HG03432 (cell line): ENCODE measurements around the gene CT47B1.
"Not testable (repeated sequence)": the region's sequence is repeated elsewhere in the genome, so short reads cannot be mapped to it uniquely, and the experiment has no call there.

Experiments
- ATAC-seq: cut with Tn5 transposase; IDR thresholded peaks from one replicate; pipeline ENCODE4 v1.9.1; 2021; ENCODE audit warnings: mild to moderate bottlenecking, moderate library complexity; ENCODE audit not compliant: unreplicated experiment

Gene CT47B1

GRCh38 chrX:120875766-120876165 is at the start of gene CT47B1:
TSS of gene CT47B1 (minus strand) at chrX:120875866. CDS start at chrX:120875670, 196 bp downstream.
- ATAC-seq = not testable (repeated sequence)

- no peak for ATAC-seq
These were observed 748 bp downstream of the CT47B1 start for GRCh38 chrX:120874678-120875557.

DNA sequence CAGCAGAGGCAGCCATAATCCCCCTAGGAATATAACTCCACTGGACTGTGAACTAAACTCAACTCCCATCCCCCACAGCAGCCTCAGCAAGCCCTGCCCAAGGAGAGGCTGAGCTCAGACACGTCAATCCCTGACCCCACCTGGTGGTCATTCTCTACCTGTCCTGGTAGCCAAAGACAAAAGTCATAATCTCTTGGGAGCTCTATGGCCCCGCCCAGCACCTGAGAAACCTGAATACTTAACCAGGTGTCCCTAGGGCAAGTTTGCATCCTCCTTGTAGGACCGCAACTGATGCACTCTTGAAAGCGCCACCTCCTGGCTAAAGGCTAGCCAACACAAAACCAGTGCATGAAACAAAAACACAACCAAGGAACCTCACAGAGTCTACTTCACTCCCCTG is 18.4 kb downstream of the CT47B1 start:
- no peak for ATAC-seq

DNA sequence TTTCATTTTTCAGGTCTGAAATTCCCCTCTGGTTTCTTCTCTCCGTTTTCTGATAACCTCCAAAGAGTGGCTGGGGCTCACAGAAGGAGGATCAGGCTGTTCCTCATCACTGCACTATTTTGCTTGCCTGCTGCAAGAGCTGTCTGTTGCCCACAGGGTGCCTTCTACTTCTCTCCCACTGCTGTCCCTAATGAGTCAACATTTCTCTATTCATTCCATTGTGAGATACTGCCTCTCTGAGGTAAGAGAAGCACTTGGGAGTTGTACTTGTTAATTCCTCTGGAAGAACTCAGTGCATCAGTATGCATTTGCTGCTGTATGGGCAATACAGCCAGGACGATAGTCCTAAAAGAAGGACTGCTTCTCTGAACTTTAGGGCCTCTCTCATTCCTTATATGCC is 34.8 kb downstream of the CT47B1 start:
- ATAC-seq = no peak

GRCh38 chrX:120839491-120839890 is 36.2 kb downstream of the CT47B1 start:
- ATAC-seq = no peak

GRCh38 chrX:120827213-120827612 is 48.5 kb downstream of the CT47B1 start:
- ATAC-seq = not testable (repeated sequence)

DNA sequence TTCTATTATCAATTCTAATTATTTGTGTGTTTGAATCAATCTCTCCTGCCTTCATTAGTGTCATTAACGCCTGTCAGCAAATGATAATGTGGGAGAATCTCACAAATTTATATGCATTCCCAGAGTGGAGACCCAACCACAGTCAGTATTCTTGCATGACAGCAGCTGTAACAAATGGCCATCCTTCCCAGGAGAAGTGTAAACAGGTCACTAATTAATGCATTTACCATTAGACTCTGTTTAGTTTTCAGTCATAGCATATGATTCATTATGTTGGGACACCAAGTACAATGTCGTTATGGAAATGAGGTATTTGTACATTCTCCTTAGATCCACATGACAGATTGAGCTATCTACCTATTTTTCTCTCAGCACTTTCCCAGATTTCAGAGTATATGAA is 50.5 kb downstream of the CT47B1 start:
- no peak for ATAC-seq

GRCh38 chrX:120824021-120824420 is 51.6 kb downstream of the CT47B1 start:
- no peak for ATAC-seq

DNA sequence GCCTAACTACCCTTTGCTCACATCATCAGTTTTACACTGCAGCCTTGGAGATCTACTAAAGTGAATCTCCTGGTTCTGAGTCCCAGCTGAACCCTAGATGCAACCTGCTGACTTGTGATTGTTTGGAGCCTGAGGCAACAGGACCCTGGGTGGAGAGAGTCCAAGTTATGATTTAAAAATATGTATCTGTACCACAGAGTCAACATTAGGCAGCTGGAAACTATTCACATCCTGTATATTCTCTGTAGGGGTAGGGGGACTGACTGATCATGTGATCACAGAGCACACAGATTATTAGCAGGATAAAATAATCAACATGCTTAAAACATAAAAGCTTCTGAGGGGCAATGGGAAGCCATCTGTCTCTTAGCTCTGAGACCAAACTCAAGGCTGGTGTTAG is 52.1 kb downstream of the CT47B1 start:
- ATAC-seq = no peak
